GM19099 (cell line): ENCODE results near the gene AKR1E2.

Source experiments
- POLR2A ChIP-seq: IDR thresholded peaks from 3 replicates; pipeline ENCODE4 v1.6.1; 2011; ENCODE audit warnings: low read depth; ENCODE audit not compliant: insufficient read length; ENCODE audit errors: extremely low read depth

Gene AKR1E2

DNA sequence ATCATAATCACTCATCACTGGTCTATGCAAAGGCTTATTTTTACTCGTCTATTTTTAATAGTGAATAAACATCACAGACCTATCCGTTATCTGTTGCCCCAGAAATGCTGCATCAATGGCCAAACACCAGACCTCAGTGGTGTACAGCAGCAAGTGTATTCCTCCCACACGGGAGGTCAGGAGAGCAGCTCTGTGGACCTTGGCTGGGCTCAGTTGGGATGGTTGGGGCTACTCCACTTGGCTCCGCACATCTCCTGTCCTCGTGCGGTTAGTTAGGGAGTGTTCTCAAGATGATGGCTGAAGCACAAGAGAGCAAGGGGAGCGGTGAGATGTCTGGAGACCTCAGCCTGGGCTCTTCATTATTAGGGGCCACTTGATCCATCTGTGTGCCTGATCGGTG, 2.0 kb downstream of the AKR1E2 start:
- TF ChIP-seq POLR2A: no peak

DNA sequence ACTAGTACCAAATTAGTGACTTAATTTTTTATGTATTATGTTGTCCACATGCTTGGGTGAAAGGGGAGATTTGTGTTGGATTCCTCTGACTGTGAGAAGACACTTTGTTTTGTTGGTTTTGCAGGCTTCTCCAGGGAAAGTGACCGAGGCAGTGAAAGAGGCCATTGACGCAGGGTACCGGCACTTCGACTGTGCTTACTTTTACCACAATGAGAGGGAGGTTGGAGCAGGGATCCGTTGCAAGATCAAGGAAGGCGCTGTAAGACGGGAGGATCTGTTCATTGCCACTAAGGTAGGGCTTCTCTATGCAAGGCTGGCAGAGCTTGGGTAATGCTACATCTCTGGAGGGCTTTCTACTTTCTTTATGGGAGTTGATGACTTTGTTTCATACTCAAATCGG, 4.5 kb downstream of the AKR1E2 start:
- no peak for TF ChIP-seq POLR2A

DNA sequence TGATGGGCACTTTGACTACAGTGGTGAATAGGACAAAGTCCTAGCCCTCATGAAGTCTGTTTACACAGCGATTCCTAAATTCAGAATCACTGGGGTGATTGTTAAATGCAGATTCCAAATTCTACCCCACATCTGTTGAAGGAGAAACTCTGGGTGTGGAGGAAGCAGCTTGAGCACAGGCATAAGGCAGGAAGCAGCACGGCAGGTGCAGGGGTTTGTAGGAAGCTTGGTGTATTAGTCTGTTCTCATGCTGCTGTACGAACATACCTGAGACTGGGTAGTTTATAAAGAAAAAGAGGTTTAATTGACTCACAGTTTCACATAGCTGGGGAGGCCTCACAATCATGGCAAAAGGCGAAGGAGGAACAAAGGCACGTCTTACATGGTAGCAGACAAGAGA, 5.1 kb downstream of the AKR1E2 start:
- TF ChIP-seq POLR2A: no peak

DNA sequence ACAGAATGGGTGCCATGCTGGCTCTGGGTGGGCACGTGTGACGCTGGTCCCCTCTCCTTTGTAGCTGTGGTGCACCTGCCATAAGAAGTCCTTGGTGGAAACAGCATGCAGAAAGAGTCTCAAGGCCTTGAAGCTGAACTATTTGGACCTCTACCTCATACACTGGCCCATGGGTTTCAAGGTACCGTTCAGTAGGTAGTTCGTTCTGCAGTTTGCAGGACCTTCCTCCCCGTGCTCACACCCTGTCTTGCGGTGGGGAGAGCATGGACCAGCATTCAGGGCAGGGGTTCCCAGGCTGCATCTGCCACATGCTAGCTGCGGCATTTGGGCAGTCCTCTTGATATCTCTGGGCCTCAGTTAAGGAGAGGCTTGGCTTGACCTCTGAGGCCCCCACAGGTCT, 7.3 kb downstream of the AKR1E2 start:
- no peak for TF ChIP-seq POLR2A

DNA sequence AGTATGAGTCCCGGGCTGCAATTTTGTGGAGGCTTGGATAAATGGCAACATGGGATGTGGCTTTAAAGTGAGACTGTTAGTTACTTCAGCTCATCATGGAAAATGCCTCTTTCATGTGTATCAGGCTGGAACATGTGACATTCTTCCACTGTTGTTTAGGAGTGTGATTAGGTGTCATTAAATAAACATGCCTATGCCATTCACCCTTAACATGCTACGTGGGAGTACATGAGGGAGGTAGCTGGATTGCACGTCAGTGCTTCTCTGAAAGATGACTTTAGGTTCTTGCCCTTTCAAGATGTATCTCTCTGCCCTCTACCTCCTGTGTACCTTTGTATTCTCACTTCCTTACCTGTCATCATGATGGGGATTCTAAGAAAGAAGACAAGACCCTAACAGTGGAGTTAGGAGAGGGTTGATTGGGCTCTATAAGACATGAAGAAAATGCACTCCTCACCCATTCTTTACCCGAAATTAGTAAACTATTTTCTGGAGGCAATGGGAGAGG, 8.9 kb downstream of the AKR1E2 start:
- no peak for TF ChIP-seq POLR2A

DNA sequence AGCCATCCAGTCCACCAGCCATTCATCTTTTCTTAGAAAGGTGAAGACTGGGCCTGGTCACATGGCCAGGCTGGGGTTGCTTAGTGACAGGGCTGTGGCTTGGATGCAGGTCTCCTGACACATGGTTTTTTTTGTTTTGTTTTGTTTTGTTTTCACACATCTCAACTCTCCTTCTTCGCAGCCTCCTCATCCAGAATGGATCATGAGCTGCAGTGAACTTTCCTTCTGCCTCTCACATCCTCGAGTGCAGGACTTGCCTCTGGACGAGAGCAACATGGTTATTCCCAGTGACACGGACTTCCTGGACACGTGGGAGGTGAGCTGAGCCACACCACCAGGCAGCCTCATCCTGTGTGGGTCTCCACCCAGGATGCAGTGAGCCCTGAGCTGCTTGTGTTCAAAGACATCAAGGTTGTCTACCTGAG, 9.5 kb downstream of the AKR1E2 start:
- no peak for TF ChIP-seq POLR2A

DNA sequence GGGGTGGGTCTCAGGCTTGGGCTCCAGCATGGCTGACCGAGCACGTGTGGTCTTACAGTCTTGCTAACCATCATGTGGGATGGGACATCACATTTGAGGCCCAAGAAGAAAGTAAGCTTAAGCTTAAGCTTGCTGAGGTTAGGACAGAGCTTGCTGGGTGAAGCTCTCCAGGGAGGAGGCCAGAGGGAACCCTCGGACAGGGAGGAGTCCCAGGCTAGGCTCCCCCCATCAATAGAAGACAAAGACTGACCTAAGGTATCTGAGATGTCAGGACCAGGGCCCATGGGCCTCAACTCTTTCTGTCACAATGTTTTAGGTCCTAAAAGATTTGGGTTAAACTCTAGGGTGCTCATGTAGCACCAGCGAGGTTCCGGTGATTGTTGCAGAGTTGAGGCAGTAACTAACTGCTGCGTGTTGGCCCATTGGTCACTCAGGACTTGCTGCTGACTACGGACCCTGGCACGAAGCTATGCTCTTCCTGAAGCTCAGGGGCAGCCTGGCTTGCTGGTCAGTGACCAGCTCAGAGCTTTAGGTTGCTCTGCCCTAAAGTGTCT, 10.5 kb downstream of the AKR1E2 start:
- no peak for TF ChIP-seq POLR2A

DNA sequence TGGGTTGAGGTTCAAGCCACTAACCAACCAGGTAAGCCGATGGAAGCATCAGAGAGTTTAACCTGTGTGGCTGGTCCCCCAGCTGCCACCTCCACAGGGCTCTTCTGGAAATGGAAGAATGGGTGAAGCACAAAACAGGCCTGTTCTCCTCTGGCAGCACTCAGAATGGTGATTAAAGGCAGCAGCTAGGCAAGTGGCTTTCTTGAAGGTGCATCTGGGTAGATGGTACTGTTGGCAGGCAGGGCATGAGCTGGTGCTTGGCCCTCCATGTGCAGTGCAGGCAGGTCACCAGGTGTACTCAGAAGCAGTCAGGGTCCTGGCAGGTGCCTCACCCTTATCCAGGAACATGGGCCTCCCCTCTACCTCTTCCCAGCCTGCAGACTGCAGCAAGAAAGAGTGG, 11.5 kb downstream of the AKR1E2 start:
- no peak for TF ChIP-seq POLR2A

DNA sequence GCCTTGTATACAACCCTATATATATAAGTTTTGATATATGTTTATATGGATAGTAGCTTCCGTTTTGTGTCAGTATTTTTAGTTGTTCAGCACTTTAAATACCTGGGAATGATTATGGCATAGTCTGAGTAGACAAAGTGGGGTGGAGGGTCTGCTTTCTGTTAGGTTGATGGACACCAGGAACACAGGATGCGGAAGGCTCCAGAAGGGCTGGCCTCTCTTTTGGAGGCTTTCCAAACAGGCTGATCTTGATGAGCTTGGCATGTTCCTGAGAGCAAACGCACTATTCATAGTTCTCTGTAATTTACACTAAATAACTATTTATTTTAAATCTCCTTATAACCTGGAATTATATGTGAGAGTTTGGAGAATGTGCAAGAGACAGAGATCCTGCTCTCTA, 12.7 kb downstream of the AKR1E2 start:
- no peak for TF ChIP-seq POLR2A

DNA sequence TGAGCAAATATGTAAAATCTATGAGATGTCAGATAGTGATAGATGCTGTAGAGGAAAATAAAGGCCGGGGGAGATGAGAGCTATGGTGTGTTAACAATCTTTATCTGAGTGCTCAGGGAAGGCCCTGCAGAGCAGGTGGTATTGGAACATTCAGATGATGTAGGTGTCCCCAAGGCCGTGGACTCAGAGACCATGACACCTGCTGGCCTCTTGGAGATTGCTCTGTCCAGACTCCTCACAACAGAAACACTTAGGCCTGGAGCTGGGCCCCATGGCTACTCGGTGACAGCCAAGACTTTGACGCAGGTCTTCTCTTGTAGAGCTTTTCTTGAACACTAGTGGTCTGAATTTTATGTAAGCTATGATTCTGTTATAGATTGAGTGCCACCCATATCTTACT, 13.3 kb downstream of the AKR1E2 start:
- no peak for TF ChIP-seq POLR2A

DNA sequence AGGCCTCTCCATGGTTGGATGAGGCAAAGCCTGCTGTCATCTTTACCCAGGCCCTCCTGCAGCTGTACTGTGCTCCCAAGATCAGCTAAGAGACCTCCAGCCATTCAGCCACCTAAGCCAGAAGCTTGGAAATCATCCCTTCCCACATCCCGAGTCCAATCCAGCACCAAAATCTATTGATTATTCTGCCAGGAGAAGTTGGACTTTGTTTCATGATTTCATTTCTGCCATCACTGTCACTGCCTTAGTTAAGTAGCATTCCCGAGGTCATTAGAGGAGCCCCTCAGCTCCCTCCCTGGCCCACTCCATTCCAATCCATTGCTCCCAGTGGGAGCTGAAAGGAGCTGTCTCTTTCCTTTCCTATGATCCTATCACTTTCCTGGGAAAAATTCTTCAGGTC, 14.1 kb downstream of the AKR1E2 start:
- TF ChIP-seq POLR2A: no peak

DNA sequence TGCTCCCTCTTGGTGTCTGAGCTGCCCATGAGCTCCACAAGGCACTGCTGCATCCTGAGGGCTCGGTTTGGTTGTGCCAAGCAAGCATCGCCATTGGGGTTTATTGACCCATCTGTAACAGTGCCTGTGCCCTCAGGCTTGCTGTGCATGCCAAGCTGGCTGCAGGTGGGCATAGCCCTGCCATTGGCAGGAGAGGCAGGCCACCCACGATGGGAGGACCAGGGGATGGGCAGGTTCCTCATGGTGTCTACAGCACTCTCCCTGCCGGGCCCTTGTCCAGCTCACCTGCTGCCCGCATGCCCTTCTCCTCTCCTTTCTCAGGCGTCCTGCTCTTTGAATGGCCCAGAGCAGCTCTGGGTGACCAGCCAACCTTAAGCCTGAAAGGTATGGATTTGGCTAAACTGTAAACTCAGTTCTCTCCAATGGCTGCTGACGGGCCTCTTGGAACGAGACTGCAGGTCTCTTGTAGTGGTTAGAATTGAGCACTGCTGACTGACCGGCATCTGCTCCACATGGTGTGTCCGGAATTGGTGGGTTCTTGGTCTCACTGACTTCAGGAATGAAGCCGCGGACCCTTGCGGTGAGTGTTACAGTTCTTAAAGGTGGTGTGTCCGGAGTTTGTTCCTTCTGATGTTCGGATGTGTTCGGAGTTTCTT, 17.6 kb downstream of the AKR1E2 start:
- no peak for TF ChIP-seq POLR2A

DNA sequence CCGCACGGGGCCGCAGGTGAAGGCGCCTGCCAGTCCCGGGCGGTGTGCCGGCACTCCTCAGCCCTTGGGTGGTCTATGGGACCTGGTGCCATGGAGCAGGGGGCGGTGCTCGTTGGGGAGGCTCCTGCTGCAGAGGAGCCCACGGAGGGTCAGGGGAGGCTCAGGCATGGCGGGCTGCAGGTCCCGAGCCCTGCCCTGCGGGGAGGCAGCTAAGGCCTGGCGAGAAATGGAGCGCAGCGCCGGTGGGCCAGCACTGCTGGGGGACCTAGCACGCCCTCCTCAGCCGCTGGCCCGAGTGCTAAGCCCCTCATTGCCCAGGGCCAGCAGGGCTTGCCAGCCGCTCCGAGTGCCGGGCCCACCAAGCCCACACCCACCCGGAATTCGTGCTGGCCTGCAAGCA, 18.9 kb downstream of the AKR1E2 start:
- TF ChIP-seq POLR2A: no peak

DNA sequence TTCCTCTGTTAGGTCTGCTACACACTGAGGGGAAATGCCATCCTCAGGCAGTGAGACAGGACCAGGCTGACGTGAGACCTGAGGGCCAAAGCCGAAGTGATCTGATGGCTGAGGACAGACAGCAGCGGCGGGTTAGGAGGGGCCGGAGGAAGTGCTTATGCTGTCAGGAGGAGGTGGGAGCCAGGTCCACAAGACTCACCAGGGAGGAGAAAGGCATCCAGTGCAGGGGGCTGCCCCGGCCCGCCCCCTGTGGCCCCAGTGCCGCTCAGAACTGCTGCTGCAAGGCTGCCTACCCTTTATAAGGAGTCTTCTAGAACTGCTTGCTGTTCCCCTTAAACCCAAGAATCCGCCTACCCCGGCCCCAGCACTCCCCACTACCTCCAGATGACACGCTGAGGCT, 19.8 kb downstream of the AKR1E2 start:
- no peak for TF ChIP-seq POLR2A

DNA sequence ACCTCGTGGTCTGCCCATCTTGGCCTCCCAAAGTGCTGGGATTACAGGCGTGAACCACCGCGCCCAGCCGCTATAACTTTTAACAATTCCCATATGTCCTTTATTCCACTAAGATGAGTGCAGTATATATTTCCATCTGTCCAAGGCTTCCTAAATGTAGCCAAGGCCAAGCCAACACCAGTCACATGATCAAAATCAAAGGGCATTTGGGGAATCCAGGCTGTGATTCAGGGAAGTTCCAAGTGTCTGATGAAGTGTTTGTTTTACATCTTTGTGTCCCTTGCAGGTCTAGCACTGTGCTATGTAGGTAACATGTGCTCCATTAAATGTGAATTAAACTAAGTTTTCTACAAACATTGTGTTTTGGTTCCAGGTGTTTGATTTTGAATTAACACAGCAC, 20.8 kb downstream of the AKR1E2 start:
- no peak for TF ChIP-seq POLR2A

DNA sequence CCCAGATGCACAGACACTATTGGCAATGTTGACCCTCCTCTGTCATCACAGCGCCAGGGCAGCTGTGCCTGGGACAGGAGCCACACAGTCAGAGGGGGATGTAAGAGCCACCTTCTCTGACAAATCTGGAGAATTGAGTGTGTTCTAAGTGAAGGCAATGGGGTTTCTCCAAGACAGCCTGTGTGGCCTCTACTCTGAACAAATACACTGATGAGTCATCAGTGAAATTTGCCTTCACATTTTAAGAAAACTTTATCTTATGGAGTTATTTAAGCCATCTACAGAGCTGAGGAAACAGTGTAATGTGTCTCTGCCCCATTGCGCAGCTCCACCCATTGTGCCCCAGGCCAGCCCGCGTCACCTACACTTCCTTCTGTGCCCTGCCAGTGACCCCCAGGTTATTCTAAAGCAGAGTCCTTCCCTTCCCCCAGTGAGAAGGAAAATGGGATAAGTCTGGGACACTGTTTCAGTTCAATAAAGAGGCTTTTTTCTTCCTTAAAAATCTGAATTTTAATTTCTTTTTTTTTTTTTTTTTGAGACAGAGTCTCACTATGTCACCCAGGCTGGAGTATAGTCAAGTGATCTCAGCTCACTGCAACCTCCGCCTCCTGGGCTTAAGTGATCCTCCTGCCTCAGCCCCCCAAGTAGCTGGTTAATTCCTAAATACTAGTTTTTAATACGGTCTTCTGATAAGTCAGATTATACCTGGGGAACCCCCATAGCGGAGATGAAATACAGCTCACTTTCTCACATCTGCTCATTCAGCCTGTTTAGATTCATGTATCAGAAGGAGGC, 21.8 kb downstream of the AKR1E2 start:
- no peak for TF ChIP-seq POLR2A
